GM12801 (cell line): Measurements from ENCODE around the gene CHRM1.

ENCODE experiments used
- CTCF ChIP-seq: IDR thresholded peaks from one replicate; pipeline ENCODE4 v1.5.1; 2011; ENCODE audit warnings: control low read depth; ENCODE audit not compliant: insufficient read length; ENCODE audit errors: extremely low read depth

CHRM1 gene

GRCh38 chr11:62930666-62931065 lies 9.5 kb upstream of the CHRM1 start:
- no peak for TF ChIP-seq CTCF

GRCh38 chr11:62930157-62930556 lies 9.0 kb upstream of the CHRM1 start:
- TF ChIP-seq CTCF = no peak

GRCh38 chr11:62928011-62928410 lies 6.8 kb upstream of the CHRM1 start:
- no peak for TF ChIP-seq CTCF

GRCh38 chr11:62926680-62927455 lies 5.7 kb upstream of the CHRM1 start:
- no peak for TF ChIP-seq CTCF

GRCh38 chr11:62925745-62926679 lies 4.8 kb upstream of the CHRM1 start:
- TF ChIP-seq CTCF = no peak

GRCh38 chr11:62925308-62925707 lies 4.1 kb upstream of the CHRM1 start:
- no peak for TF ChIP-seq CTCF

- TF ChIP-seq CTCF = no peak
Observed at GRCh38 chr11:62923601-62924411, 2.6 kb upstream of the CHRM1 start.
